ENCODE results near the gene PTPRM.

PTPRM gene

DNA sequence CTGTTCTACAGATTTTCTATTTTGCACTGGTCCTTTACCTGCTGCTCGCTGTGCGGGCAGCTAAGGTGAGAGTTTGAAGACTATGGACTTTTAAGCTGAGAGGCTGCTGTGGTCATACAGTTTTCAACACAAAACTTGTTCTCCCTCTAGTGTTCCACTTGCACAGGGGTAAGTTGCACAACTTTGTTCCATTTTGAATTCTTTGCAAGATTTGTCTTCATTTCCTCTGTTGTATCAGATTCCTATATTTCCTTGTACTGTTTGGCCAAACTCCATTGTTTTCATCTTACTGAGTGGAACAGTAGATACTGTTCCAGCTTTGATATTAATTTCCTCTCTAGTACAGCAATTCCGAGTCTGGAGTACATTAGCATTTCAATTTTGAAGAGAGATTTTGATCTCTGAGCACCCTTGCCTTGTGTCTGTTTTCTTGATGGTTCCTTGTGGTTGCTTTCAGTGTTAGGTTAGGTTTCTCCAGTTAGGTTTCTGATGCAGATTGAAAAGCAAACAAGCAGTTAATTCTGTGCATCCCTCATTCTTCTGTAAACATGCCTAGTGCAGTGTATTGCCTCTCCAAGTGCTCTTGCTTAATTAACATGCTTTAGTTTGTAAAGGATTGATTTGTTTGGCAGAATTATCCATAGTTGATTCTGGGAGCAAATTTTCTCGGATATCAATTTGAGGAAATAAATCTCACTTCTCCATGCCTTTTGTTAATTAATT lies 188.8 kb downstream of the PTPRM start:
- Histone ChIP-seq H3K9me2 (replicated peaks; ENCODE audit: insufficient read depth, low read length) (no peaks in the 10 kb centered on the region), H3K79me2 (ENCODE audit: insufficient read depth, low read length) (no peaks in the 10 kb centered on the region), H3K36me3 (ENCODE audit: low read length) (no peaks in the 10 kb centered on the region), H3K9ac (ENCODE audit: low read length) (no peak overlapping the region), H3K4me3 (ENCODE audit: insufficient read depth, low read length, poor library complexity, severe bottlenecking) (no peak overlapping the region), H3K27me3 (ENCODE audit: low read length) (no peaks in the 10 kb centered on the region), H3K27ac (ENCODE audit: low read depth, low read length) (no peak overlapping the region), H4K20me1 (ENCODE audit: low read depth, low read length) (no peaks in the 10 kb centered on the region), H3F3A (ENCODE audit: insufficient read depth) (no peaks in the 10 kb centered on the region), H3K9me3 (ENCODE audit: insufficient read depth, low read length) (no peaks in the 10 kb centered on the region), H3K4me2 (ENCODE audit: low read depth, low read length, poor library complexity, severe bottlenecking) (no peak overlapping the region), H2AFZ (ENCODE audit: low read depth, low read length, severe bottlenecking) (no peak overlapping the region)
- no peak for TF ChIP-seq EZH2phosphoT487 (conservative IDR thresholded peaks at IDR 0.05; ENCODE audit: low read length)
- TF ChIP-seq, protein P1, sequence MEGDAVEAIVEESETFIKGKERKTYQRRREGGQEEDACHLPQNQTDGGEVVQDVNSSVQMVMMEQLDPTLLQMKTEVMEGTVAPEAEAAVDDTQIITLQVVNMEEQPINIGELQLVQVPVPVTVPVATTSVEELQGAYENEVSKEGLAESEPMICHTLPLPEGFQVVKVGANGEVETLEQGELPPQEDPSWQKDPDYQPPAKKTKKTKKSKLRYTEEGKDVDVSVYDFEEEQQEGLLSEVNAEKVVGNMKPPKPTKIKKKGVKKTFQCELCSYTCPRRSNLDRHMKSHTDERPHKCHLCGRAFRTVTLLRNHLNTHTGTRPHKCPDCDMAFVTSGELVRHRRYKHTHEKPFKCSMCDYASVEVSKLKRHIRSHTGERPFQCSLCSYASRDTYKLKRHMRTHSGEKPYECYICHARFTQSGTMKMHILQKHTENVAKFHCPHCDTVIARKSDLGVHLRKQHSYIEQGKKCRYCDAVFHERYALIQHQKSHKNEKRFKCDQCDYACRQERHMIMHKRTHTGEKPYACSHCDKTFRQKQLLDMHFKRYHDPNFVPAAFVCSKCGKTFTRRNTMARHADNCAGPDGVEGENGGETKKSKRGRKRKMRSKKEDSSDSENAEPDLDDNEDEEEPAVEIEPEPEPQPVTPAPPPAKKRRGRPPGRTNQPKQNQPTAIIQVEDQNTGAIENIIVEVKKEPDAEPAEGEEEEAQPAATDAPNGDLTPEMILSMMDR (IDR thresholded peaks at IDR 0.05; ENCODE audit: insufficient read depth, low read length, poor library complexity, severe bottlenecking): no peak

DNA sequence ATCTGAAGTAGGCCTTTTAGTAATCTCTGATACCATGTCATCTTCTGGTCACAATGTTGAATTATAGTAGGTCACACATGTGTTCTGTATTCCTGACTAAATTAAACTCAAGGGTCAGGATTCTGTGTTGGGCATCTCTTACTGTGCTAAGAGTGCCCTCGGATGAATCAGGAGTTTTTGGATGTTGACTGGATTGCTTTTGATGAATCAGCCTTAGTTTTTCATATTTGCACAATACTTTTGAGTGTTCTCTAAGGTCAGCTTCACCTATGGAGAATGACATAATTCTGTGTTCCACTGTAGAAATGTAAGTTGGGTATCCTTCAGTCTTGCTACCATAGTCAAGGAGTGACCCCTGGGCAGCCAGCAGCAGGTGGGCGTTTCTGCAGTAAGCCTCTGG lies 190.1 kb downstream of the PTPRM start:
- Histone ChIP-seq H3F3A (ENCODE audit: insufficient read depth) (no peaks in the 10 kb centered on the region), H3K9me2 (replicated peaks; ENCODE audit: insufficient read depth, low read length) (no peaks in the 10 kb centered on the region), H3K79me2 (ENCODE audit: insufficient read depth, low read length) (no peaks in the 10 kb centered on the region), H3K4me3 (ENCODE audit: insufficient read depth, low read length, poor library complexity, severe bottlenecking) (no peak overlapping the region), H3K4me2 (ENCODE audit: low read depth, low read length, poor library complexity, severe bottlenecking) (no peak overlapping the region), H3K9me3 (ENCODE audit: insufficient read depth, low read length) (no peaks in the 10 kb centered on the region), H2AFZ (ENCODE audit: low read depth, low read length, severe bottlenecking) (no peak overlapping the region), H3K27ac (ENCODE audit: low read depth, low read length) (no peak overlapping the region), H3K36me3 (ENCODE audit: low read length) (no peaks in the 10 kb centered on the region), H3K27me3 (ENCODE audit: low read length) (no peaks in the 10 kb centered on the region), H4K20me1 (ENCODE audit: low read depth, low read length) (no peaks in the 10 kb centered on the region), H3K9ac (ENCODE audit: low read length) (no peak overlapping the region)
- TF ChIP-seq, protein P1 (IDR thresholded peaks at IDR 0.05; ENCODE audit: insufficient read depth, low read length, poor library complexity, severe bottlenecking): no peak
- TF ChIP-seq EZH2phosphoT487 (conservative IDR thresholded peaks at IDR 0.05; ENCODE audit: low read length): no peak

DNA sequence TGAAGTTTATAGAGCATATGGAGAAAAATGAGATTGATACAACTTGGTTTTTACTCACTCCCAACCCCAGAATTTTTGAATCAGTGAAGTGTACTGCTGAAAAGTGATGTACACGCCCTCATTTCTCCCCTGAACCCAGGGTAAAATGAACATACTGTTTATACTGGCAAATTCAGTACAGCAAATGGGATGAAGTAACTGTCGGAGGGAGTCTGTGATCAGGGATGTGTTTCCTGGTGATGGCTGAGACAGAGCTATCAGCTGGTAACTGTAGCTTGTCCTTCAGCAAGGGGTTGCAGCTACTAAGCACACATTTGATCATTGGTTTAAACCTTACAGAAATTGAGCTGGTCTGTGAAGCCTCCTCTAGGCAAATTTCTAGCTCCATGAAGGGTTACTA lies 191.6 kb downstream of the PTPRM start:
- Histone ChIP-seq H3K9me2 (replicated peaks; ENCODE audit: insufficient read depth, low read length) (no peaks in the 10 kb centered on the region), H3F3A (ENCODE audit: insufficient read depth) (no peaks in the 10 kb centered on the region), H3K27ac (ENCODE audit: low read depth, low read length) (no peak overlapping the region), H3K27me3 (ENCODE audit: low read length) (no peaks in the 10 kb centered on the region), H3K36me3 (ENCODE audit: low read length) (no peaks in the 10 kb centered on the region), H3K79me2 (ENCODE audit: insufficient read depth, low read length) (no peaks in the 10 kb centered on the region), H3K9ac (ENCODE audit: low read length) (no peak overlapping the region), H3K4me2 (ENCODE audit: low read depth, low read length, poor library complexity, severe bottlenecking) (no peak overlapping the region), H4K20me1 (ENCODE audit: low read depth, low read length) (no peaks in the 10 kb centered on the region), H2AFZ (ENCODE audit: low read depth, low read length, severe bottlenecking) (no peak overlapping the region), H3K4me3 (ENCODE audit: insufficient read depth, low read length, poor library complexity, severe bottlenecking) (no peak overlapping the region), H3K9me3 (ENCODE audit: insufficient read depth, low read length) (no peaks in the 10 kb centered on the region)
- no peak for TF ChIP-seq EZH2phosphoT487 (conservative IDR thresholded peaks at IDR 0.05; ENCODE audit: low read length)
- TF ChIP-seq, protein P1 (IDR thresholded peaks at IDR 0.05; ENCODE audit: insufficient read depth, low read length, poor library complexity, severe bottlenecking): no peak

Data from SU-DHL-6 (cell line).